ENCODE data around the gene ASCL2. TPM values are rescaled to one million over a fixed set of nuclear protein-coding genes. Genes with fewer than 3 reads are reported as not detected.

ASCL2 gene
- total RNA-seq, result 0.39 TPM in 1 of 2 replicates, not detected in the other
- 0.21 TPM in 1 of 2 replicates, not detected in the other for polyA plus RNA-seq

GRCh38 chr11:2270322-2271076 lies at the start of gene ASCL2:
Gene ASCL2 (minus strand): TSS chr11:2270588. CDS start chr11:2270332, 256 bp downstream.
- H3K27me3 ChIP-seq, result peaks cover 97% of the 10 kb centered on the region
- H3K36me3 ChIP-seq, result no peaks in the 10 kb centered on the region
- H3K4me1 ChIP-seq (ENCODE audit: low read depth), result no peaks in the 10 kb centered on the region
- DNase-seq (ENCODE audit: low read depth in 1 of 2, low spot score in 1 of 2), result no peak
- H3K4me3 ChIP-seq, result peak within 1 kb of the TSS; percentile 26
- no peak within 1 kb of the TSS for H3K27ac ChIP-seq
- H3K9me3 ChIP-seq (ENCODE audit: low read depth), result no peaks in the 10 kb centered on the region
- no peak for TF ChIP-seq CTCF (IDR thresholded peaks at IDR 0.05; ENCODE audit: low read depth, low read length)

GRCh38 chr11:2319791-2320472 lies 49.5 kb upstream of the ASCL2 start:
- Histone ChIP-seq H3K9me3 (ENCODE audit: low read depth) (no peaks in the 10 kb centered on the region), H3K27me3 (no peaks in the 10 kb centered on the region), H3K4me1 (ENCODE audit: low read depth) (peaks cover 7% of the 10 kb centered on the region), H3K27ac (no peak overlapping the region), H3K36me3 (no peaks in the 10 kb centered on the region), H3K4me3 (no peak overlapping the region)
- DNase-seq (ENCODE audit: low read depth in 1 of 2, low spot score in 1 of 2), result no peak
- TF ChIP-seq CTCF (IDR thresholded peaks at IDR 0.05; ENCODE audit: low read depth, low read length), result no peak

GRCh38 chr11:2318707-2319106 lies 48.3 kb upstream of the ASCL2 start:
- H3K36me3 ChIP-seq, result no peaks in the 10 kb centered on the region
- TF ChIP-seq CTCF (IDR thresholded peaks at IDR 0.05; ENCODE audit: low read depth, low read length), result no peak
- H3K4me3 ChIP-seq, result no peak overlapping the region
- H3K27ac ChIP-seq, result no peak overlapping the region
- no peaks in the 10 kb centered on the region for H3K27me3 ChIP-seq
- H3K9me3 ChIP-seq (ENCODE audit: low read depth), result no peaks in the 10 kb centered on the region
- peaks cover 15% of the 10 kb centered on the region for H3K4me1 ChIP-seq (ENCODE audit: low read depth)
- DNase-seq (ENCODE audit: low read depth in 1 of 2, low spot score in 1 of 2), result no peak

GRCh38 chr11:2318123-2318522 lies 47.7 kb upstream of the ASCL2 start:
- no peak for DNase-seq (ENCODE audit: low read depth in 1 of 2, low spot score in 1 of 2)
- Histone ChIP-seq H3K27ac (no peak overlapping the region), H3K9me3 (ENCODE audit: low read depth) (no peaks in the 10 kb centered on the region), H3K27me3 (no peaks in the 10 kb centered on the region), H3K36me3 (no peaks in the 10 kb centered on the region), H3K4me1 (ENCODE audit: low read depth) (peaks cover 15% of the 10 kb centered on the region), H3K4me3 (no peak overlapping the region)
- no peak for TF ChIP-seq CTCF (IDR thresholded peaks at IDR 0.05; ENCODE audit: low read depth, low read length)

GRCh38 chr11:2317354-2318050 lies 47.1 kb upstream of the ASCL2 start:
- no peak for TF ChIP-seq CTCF (IDR thresholded peaks at IDR 0.05; ENCODE audit: low read depth, low read length)
- Histone ChIP-seq H3K36me3 (no peaks in the 10 kb centered on the region), H3K27ac (no peak overlapping the region), H3K4me1 (ENCODE audit: low read depth) (peaks cover 15% of the 10 kb centered on the region), H3K27me3 (no peaks in the 10 kb centered on the region), H3K9me3 (ENCODE audit: low read depth) (no peaks in the 10 kb centered on the region), H3K4me3 (no peak overlapping the region)
- DNase-seq (ENCODE audit: low read depth in 1 of 2, low spot score in 1 of 2), result no peak
